CD4-positive, alpha-beta T cell treated with Interleukin-15 for 4 hours (primary cell): ENCODE measurements around the gene PGPEP1.
A peak's percentile ranks its signal among the peaks of the same experiment; 100 is the strongest.
"Not testable (repeated sequence)": the region's sequence is repeated elsewhere in the genome, so short reads cannot be mapped to it uniquely, and the experiment has no call there.

Source experiments
- DNase-seq: peaks from one replicate; pipeline ENCODE4 v3.0.0-alpha.2; 2020; ENCODE audit warnings: low spot score

Gene PGPEP1

DNA sequence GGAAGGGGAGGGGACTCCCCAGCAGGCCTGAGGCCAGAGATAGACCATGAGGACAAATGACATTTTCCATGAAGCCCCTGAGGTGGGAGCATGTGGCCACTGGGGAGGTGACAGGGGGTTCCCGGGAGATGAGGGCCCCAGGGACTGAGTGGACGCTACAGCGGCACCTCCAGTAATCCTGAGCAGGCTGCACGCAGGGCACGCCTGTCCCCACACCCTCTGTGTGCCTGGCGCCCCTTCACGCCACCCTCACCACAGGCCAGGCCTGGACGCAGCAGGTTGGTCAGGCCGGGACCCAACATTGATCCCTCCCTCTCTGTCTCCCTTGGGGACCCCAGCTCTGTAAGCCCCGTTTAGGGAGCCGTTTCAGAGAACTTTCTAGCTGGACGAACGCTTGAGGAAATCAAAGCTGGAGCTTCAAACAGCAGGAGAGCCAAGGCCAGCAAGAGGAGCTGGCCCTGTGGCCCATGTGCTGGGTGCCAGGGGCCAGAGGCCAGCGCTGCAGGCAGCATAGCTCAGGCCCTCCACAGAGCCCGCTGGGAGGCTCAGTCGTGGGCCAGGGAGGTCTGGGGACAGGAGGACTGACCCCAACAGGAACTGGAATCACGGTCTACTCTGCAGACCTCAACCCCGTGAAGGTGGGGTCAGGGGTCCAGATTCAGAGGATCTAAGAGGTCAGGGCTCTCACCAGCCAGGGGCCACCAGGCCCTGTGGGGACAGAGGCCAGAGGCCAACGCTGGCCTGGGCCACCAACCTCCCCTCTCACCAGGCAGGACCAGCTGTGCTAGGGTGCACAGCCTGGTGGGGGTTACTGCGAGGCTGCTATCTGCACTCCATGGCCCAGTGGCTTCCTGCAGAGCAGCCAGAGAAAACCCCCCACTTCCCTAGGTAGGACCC is 32.1 kb upstream of the PGPEP1 start:
- no peak for DNase-seq

- DNase-seq = no peak
Observed at GRCh38 chr19:18308948-18309325, 31.5 kb upstream of the PGPEP1 start.

DNA sequence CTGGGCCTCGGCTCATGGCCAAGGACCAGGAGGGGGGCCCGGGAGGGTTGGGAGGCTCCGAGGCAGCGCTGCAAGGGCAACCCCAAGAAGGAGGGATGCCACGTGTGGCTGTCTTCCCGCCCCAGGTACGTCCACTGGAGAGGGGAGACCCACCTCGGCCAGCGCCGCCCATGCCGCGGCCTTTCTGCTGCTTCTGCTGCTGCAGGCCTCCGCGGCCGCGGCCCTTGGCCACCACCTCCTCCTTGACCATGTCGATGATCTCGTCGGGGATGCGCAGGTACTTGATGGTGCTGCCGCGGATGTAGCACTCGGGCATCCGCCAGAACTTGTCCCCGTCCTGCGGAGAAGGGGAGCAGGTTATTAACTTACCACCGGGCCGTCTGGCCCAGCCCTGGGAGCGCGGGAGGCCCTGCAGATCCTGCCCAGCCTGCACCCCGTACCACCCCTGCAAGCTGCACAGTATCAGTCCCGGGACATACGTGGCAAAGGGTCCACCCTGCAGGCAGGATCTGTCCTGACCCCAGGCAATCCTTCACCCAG is 30.8 kb upstream of the PGPEP1 start:
- no peak for DNase-seq

DNA sequence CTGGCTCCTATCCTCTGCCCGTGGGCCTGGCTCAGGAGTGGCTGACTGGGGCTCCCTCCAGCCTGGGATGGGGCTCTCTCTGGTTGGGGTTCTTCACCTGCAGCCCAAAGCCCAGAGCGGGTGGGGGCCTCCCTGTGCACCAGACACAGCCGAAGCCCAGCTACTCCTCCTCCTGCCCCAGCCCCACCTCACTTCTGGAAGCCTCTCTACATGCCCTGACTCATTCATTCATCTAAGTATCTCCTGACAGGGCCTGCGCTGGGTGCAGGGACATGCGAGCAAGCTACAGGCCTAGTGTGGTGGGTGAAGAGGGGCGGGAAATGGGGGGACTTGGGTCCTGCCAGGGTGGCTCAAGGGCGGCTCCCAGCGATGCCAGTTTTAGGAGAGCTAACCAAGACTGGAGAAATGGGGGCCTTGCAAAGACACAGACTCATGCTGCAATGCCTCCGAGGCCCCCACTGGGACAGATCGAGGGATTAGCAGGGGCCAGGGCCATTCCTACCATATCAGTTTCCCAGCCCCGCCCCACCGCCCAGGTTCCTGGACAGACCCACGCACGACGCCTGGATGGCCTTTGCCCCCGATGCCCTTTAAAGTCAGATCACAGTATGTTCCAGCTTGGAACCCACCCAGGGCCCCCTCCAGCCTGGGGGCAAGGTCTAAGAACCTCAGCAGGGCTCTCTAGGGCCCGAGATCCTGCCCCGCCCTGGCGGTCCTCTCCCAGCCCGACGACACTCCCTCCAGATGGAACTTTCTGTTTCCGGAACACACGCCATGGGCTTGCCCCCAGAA is 30.1 kb upstream of the PGPEP1 start:
- DNase-seq = no peak

GRCh38 chr19:18310966-18311365 is 29.4 kb upstream of the PGPEP1 start:
- no peak for DNase-seq

DNA sequence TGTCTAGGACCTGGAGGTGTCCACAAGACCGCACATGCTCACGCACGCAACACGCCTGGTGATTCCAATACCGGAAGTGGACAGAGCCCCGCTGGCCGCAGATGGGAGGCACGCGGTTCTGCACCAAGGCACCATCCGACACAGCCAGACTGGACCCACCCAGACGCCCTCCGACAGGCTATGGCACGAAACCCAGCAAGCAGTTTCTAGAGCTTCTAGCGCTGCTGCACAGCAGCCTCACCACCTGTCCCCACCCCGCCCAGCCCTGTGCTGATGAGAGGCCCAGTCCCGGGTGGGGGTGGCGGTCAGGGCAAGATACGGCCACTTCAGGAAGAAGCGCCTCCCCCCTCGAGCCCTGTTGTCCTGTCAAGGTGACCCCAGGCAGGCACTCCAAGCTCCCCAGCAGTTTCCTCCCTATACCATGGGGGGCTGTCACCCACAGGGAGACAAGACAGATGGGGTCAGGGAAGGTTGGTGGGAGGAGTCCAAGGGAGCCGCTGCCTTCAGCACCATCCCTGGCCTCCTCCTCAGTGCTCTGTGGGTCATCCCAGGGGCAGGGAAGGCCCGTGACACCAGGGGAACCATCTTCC is 28.8 kb upstream of the PGPEP1 start:
- DNase-seq = no peak

GRCh38 chr19:18312092-18312534 is 28.3 kb upstream of the PGPEP1 start:
- DNase-seq = no peak

GRCh38 chr19:18313398-18313797 is 27.0 kb upstream of the PGPEP1 start:
- no peak for DNase-seq

GRCh38 chr19:18317961-18318800 is 22.2 kb upstream of the PGPEP1 start:
- peak; percentile 60 for DNase-seq

DNA sequence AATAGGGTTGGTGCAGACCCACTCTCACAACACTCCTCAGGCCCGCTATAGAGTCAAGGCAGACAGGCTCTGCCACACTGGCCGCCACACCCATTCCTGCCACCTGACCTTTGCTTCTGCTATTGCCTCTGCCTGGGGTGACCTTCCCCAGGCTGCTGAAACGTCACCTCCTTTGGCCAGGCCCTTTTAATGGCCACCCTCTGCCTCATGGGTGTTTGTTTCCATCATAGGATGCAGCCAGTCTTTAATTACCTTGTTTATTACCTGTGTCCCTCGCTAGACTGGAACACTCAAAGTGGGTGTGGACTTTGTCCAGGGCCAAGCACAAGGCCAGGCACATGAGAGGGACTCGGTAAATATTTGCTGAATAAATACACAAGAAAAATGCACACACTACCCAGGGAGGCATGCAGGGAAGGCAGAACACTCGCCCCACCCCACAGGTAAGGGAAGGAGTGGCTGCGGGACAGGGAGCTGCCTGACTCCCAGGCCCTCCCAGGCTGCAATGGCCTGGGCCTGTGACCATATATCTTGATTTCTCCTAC is 20.7 kb upstream of the PGPEP1 start:
- DNase-seq = no peak

DNA sequence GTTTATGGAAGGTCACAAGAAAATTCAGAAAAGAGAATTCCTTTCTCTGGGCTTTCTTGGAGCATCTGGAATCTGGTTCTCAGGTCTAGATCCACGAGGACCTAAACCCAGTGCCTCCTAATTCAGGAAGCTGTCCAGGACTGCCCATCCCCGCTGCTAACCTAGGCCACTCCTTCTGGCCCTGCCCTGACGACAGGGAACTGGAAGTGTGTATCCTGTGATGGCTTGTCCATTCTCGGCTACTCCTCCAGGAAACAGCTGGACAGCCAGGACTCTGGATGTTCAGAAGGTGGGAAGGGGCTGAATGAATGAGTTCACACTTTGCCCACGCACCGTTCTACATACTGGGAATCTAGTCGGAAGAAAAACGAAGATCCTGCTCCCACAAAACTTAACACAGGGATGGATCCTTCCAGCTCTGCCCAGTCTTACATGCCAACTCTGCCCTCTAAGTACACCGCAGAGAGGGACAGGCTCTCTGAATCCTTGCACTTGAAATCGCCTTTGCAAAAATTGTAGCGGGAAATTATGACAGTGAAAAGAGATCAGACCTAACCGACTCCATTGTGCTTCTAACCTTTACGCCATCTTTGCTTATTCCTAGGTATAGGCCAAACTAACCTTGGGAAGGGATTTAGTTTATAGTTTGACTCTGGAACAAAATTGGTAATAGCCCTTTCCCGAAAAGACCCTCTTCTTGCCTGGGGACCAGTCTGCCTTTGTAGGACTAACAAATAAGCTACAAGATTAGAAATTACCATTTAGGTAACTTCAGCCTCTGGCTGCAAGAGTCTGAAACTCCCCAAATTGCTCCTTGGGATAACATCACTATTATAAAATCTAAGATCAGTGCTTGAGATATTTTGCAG is 19.3 kb upstream of the PGPEP1 start:
- no peak for DNase-seq

- DNase-seq = peak; percentile 39
Observed at GRCh38 chr19:18321734-18322102, 18.7 kb upstream of the PGPEP1 start.

- DNase-seq = peak; percentile 21
Observed at GRCh38 chr19:18322318-18322758, 18.1 kb upstream of the PGPEP1 start.

- peak; percentile 99 for DNase-seq
Observed at GRCh38 chr19:18322759-18323460, 17.5 kb upstream of the PGPEP1 start, which contains the start of gene LSM4. TSS of gene LSM4 (minus strand) at chr19:18323076. CDS start at chr19:18323020, 56 bp downstream.

GRCh38 chr19:18324373-18324731 is 16.0 kb upstream of the PGPEP1 start:
- not testable (repeated sequence) for DNase-seq

DNA sequence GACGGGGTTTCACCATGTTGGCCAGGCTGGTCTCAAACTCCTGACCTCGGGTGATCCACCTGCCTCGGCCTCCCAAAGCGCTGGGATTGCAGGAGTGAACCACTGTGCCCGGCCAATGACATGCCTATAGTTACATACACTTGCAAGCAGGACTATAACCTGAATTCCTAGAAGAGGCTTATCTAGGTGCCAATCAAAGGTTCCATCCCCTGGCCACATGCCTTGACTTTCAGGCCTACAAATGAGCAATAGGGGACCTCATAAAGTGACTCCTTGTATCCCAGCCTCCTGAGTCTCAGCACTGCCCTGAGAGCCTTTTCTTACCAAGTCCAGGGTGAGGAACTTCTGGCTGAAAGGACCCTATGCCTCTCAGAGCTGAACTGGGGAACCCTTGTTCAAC is 13.6 kb upstream of the PGPEP1 start:
- no peak for DNase-seq

GRCh38 chr19:18328340-18329034 is 11.9 kb upstream of the PGPEP1 start:
- peak; percentile 95 for DNase-seq

DNA sequence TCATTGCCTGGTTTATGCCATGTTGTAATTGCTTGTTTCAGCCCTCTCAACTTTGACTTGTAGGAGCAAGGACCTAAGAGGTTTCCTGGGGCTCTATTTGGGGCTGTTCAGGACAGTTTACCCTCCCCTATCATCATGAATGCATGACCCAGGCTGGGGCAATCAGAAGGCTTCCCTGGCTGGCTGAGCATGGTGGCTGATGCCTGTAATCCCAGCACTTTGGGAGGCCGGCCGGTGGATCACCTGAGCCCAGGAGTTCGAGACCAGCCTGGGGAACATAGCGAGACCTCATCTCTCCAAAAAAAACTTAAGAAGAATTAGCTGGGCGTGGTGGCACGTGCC is 11.4 kb upstream of the PGPEP1 start:
- no peak for DNase-seq

GRCh38 chr19:18330868-18331267 is 9.5 kb upstream of the PGPEP1 start:
- no peak for DNase-seq
